Pulmonary artery endothelial cell (primary cell): Measurements from ENCODE around the gene CATSPER3. TPM values are rescaled to one million over a fixed set of nuclear protein-coding genes. Genes with fewer than 3 reads are reported as not detected.

Source experiments
- DNase-seq: peaks from one replicate; pipeline ENCODE4 v3.0.0-alpha.2; 2011; ENCODE audit warnings: low read depth, low spot score
- total RNA-seq: library from RNA; depleted of rRNA; stranded (reverse); fragments of >200 nt; gene quantifications from 2 replicates; pipeline ENCODE4 v1.2.3, GENCODE V29; 2014

CATSPER3 gene
- total RNA-seq, 1 donor from 2014 or later: not detected

DNA sequence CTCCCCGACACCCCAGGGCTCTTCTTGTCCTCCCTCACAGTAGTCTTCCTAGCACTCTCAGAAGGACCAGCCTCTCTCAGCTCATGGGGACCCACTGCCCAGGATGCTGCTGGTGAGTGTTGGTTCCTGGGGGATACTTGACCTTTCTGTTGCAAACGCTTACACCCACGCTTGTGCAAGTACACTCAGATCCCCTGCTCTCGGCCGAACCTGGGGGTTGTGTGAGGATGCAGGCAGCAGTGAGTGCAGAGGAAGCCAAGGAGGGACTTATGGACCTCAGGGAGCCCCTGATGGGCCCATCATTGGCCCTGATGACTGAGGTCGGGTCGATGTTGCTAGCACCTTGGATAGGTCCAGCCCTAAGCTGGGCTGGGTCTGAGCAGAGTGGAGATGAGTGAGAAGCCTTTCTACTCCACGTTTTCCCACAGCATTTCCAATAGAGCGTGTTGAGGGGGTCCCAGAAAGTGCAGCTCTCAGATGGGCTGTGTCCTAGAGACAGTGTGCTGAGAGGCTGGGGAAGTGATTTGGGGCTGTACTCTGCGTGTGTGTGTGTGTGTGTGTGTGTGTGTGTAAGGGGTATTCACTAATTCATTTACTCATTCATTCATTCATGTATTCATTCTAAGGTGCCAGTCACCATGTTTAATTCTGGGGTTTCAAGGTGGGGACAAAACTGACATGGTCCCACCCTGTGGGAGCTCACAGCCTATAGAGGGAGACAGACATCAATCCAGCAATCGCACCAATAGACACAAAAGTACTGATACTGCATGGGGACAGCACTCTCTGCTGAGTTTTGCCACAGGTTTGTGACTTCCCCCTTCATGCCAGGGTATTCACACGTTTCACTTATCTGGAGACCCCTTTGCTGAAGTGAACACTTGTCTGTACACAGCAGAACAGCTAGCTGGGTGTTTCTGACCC lies 91.6 kb downstream of the CATSPER3 start:
- no peak for DNase-seq

- no peak for DNase-seq
These were observed 92.3 kb downstream of the CATSPER3 start for GRCh38 chr5:135060021-135060420.

GRCh38 chr5:135061001-135061400 lies 93.3 kb downstream of the CATSPER3 start:
- DNase-seq: no peak

Other genes starting within 250 kb of the CATSPER3 start
- 39.0 and 51.4 TPM in 2 replicates for gene CAMLG, start 229.4 kb upstream of the CATSPER3 start, total RNA-seq
- gene DDX46, start 209.1 kb upstream of the CATSPER3 start, total RNA-seq: 22.2 and 27.0 TPM in 2 replicates
- gene C5orf24, start 121.9 kb upstream of the CATSPER3 start, total RNA-seq: 55.1 and 59.4 TPM in 2 replicates
- 74.9 and 103 TPM in 2 replicates for gene TXNDC15, start 93.5 kb upstream of the CATSPER3 start, total RNA-seq
- 4.6 TPM in 2 replicates for gene PCBD2, start 62.8 kb upstream of the CATSPER3 start, total RNA-seq
- gene PITX1, start 66.3 kb downstream of the CATSPER3 start, total RNA-seq: 0.04 and 0.26 TPM in 2 replicates